PFSK-1 (cell line): ENCODE results near the gene EFTUD2.

ENCODE experiments used
- FOXP2 ChIP-seq: optimal IDR thresholded peaks from 2 replicates; pipeline ENCODE3; 2011; ENCODE audit warnings: borderline replicate concordance, control low read depth, inconsistent platforms; ENCODE audit not compliant: insufficient read depth; ENCODE audit errors: extremely low read length, extremely low read depth
- POLR2AphosphoS5 ChIP-seq: IDR thresholded peaks from 2 replicates; pipeline ENCODE4 v1.6.1; 2012; ENCODE audit warnings: low read depth, mild to moderate bottlenecking, control low read depth, low read length, moderate library complexity
- REST ChIP-seq, 2 experiments: IDR thresholded peaks; 2 replicates each; pipeline versions ENCODE4 v1.6.1 to v1.8.0; 2011 to 2012; ENCODE audit warnings: low read depth in 2 of 2, low read length in 2 of 2, control low read depth in 1 of 2, inconsistent platforms in 1 of 2, mild to moderate bottlenecking in 1 of 2, moderate library complexity in 1 of 2; ENCODE audit not compliant: insufficient read depth in 1 of 2
- SIN3A ChIP-seq: IDR thresholded peaks from 2 replicates; pipeline ENCODE4 v1.6.1; 2012; ENCODE audit warnings: mild to moderate bottlenecking, low read length, moderate library complexity, borderline replicate concordance; ENCODE audit not compliant: insufficient read depth
- TAF1 ChIP-seq: IDR thresholded peaks from 2 replicates; pipeline ENCODE4 v1.6.1; 2012; ENCODE audit warnings: low read length, control low read depth, borderline replicate concordance; ENCODE audit not compliant: insufficient read depth

Gene EFTUD2

GRCh38 chr17:44840274-44840673 is 59.0 kb downstream of the EFTUD2 start:
- TF ChIP-seq REST (IDR thresholded peaks at IDR 0.05; ENCODE audit: insufficient read depth in 1 of 2, low read depth in 2 of 2, low read length in 2 of 2) = no peak
- TF ChIP-seq SIN3A = no peak
- no peak for TF ChIP-seq FOXP2
- TF ChIP-seq POLR2AphosphoS5 = no peak
- no peak for TF ChIP-seq TAF1

- TF ChIP-seq FOXP2 (no peak), POLR2AphosphoS5 (no peak), SIN3A (no peak), TAF1 (no peak), REST (IDR thresholded peaks at IDR 0.05; ENCODE audit: insufficient read depth in 1 of 2, low read depth in 2 of 2, low read length in 2 of 2) (no peak)
Observed at GRCh38 chr17:44837196-44837595, 62.0 kb downstream of the EFTUD2 start.

GRCh38 chr17:44832805-44833204 is 66.4 kb downstream of the EFTUD2 start:
- TF ChIP-seq FOXP2 (no peak), POLR2AphosphoS5 (no peak), TAF1 (no peak), SIN3A (no peak), REST (IDR thresholded peaks at IDR 0.05; ENCODE audit: insufficient read depth in 1 of 2, low read depth in 2 of 2, low read length in 2 of 2) (no peak)

DNA sequence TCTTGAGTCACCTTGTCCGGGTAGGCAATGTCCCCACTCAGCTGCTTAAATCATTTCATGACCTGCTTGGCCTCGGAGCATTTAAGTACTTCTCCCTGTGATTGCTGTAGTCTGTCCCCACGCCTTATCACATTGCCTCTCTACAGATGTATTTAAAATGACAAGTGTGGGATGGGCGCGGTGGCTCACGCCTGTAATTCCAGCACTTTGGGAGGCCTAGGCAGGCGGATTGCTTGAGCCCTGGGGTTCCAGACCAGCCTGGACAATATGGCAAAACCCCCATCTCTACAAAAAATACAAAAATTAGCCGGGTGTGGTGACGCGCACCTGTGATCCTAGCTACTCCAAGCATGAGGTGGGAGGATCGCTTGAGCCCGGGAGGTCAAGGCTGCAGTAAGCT is 67.9 kb downstream of the EFTUD2 start:
- TF ChIP-seq TAF1 = no peak
- TF ChIP-seq SIN3A = no peak
- no peak for TF ChIP-seq POLR2AphosphoS5
- TF ChIP-seq FOXP2 = no peak
- TF ChIP-seq REST (IDR thresholded peaks at IDR 0.05; ENCODE audit: insufficient read depth in 1 of 2, low read depth in 2 of 2, low read length in 2 of 2) = no peak

DNA sequence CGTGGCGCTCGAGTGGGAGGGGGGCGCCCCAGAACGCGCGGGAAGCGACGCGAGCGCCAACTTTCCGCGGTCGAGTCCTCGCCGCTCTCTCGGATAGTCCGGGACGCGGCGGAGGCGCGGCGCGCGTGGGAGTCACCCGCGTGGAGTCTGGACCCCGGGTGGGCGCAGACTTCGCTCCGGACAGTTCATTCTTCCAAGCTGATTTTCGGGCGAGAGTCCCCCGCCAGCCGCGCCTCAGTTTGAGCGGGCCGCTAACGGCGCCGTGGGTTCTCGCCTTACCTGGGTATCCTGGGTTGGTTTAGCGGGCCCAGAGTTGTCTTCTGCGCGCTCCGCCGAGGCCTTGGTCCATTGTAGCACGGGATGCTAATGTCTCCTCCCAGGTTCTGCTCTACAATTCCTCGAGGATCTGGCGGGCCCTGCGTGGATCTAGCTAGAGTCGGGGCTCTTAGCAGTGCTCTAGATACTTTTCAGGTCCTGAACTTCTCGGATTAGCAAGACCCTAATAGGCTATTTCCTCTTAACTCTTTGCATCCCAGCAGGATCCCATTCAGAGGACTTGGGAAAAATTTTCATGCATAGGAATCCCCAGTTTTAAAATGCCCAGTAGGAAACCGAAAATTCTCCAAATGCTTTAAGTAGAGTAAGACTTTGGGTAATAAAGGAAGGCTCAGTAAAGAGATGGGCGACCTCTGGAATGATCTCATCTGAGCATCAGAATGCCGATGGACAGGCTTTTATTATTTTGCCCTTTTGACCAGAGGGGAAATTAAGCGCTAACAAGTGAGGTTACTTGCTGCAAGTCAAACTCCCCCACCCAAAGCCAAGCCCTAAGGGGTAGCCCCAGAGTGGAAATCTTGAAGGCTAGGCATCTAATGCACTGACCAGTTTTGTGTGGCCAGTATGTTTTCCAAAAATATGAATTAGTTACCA is 68.6 kb downstream of the EFTUD2 start:
- peak; percentile 47 for TF ChIP-seq POLR2AphosphoS5
- TF ChIP-seq SIN3A = no peak
- TF ChIP-seq TAF1 = no peak
- TF ChIP-seq FOXP2 = no peak
- no peak for TF ChIP-seq REST (IDR thresholded peaks at IDR 0.05; ENCODE audit: insufficient read depth in 1 of 2, low read depth in 2 of 2, low read length in 2 of 2)
